Activated naive CD4-positive, alpha-beta T cell treated with anti-CD3 and anti-CD28 coated beads for 36 hours (primary cell): ENCODE measurements around the gene LMOD1. TPM values are rescaled to one million over a fixed set of nuclear protein-coding genes. Genes with fewer than 3 reads are reported as not detected.

ENCODE experiments used
- CTCF ChIA-PET: fragments of 350-600 bp; sonication (Branson Sonifier 250); formaldehyde crosslinking; loops from one replicate; lab custom pipeline; 2021; ENCODE audit warnings: antibody characterized with exemption; lab: Charles Lee
- DNase-seq: peaks from one replicate; pipeline ENCODE4 v3.0.0-alpha.2; 2020
- H3K27ac Mint-ChIP-seq: one replicate; pipeline ENCODE4 v1.8.0; 2021; ENCODE audit warnings: mild to moderate bottlenecking, mixed read lengths
- H3K27me3 Mint-ChIP-seq: one replicate; pipeline ENCODE4 v1.8.0; 2021; ENCODE audit warnings: low read depth, mixed read lengths
- H3K36me3 Mint-ChIP-seq: one replicate; pipeline ENCODE4 v1.8.0; 2021; ENCODE audit warnings: low read depth, mixed read lengths
- H3K4me1 Mint-ChIP-seq: one replicate; pipeline ENCODE4 v1.8.0; 2021; ENCODE audit warnings: low read depth, mixed read lengths
- H3K4me3 Mint-ChIP-seq: one replicate; pipeline ENCODE4 v1.8.0; 2021; ENCODE audit warnings: mild to moderate bottlenecking, moderate library complexity, mixed read lengths
- H3K9me3 Mint-ChIP-seq: one replicate; pipeline ENCODE4 v1.8.0; 2021; ENCODE audit warnings: mixed read lengths
- intact Hi-C: fragments of 100-400 bp; cut with micrococcal nuclease; formaldehyde crosslinking; loops from one replicate; pipeline ENCODE4 v1.15.1; 2023
- total RNA-seq, 2 experiments: library from RNA; stranded (reverse); gene quantifications; one replicate each; pipeline ENCODE4 v1.2.3, GENCODE V29; 2021

The LMOD1 gene
- total RNA-seq, 2 experiments from 2014 or later: not detected

DNA sequence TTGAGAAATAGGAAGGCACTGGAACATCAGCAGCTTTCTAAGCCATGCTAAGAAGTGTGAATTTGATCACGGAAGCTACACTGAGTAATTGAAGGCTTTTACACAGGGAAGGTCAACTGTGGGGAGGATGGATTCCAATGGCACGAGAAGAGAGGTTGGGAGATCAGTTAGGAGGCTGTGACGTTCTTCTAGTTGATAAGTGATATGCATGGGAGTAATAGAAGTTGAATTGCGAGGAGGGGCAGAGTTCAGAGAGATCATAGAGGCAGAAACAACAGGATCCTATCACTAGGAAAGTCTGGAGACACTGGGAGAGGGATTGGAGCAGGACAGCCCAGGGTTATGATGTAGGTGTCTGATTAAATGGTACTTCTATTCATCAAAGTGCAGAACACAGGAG is 16.2 kb downstream of the LMOD1 start:
- CTCF ChIA-PET: interaction anchor here (0.5 kb wide), 1 partner anchor 24 kb away, joined by 3 read pairs; no protein-coding TSS in a partner anchor
- no peaks in the 10 kb centered on the region for H3K9me3 Mint-ChIP-seq
- intact Hi-C loops: no loop called here
- H3K36me3 Mint-ChIP-seq: no peaks in the 10 kb centered on the region
- H3K4me1 Mint-ChIP-seq: no peaks in the 10 kb centered on the region
- peaks cover 7% of the 10 kb centered on the region for H3K27me3 Mint-ChIP-seq
- H3K27ac Mint-ChIP-seq: no peak overlapping the region
- H3K4me3 Mint-ChIP-seq: no peak overlapping the region
- DNase-seq: no peak

DNA sequence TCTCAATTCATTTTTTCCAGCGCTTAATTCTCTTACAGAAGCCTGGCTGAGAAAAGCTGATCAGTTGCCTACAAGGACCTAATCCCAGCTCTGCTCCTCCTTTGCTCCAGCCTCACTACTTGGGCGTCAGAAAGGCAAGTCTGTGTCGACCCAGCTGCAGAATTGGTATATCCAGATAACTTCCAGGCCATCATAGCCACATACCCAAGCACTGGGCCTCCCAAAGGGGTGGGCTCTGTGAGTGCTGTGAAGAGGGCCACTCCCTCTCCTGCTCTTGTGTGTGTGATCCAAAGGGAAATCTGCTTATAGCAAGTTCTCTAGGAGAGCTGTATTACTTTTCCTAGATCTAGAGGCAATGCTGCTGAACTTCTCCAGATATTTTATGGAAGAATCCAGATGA is 18.1 kb downstream of the LMOD1 start:
- CTCF ChIA-PET: interaction anchor here (0.7 to 1.5 kb wide), 2 partner anchors 17 to 32 kb away, joined by 3 to 6 read pairs; no protein-coding TSS in a partner anchor
- intact Hi-C loops: no loop called here
- no peak overlapping the region for H3K4me3 Mint-ChIP-seq
- DNase-seq: no peak
- no peaks in the 10 kb centered on the region for H3K36me3 Mint-ChIP-seq
- H3K27me3 Mint-ChIP-seq: no peaks in the 10 kb centered on the region
- no peaks in the 10 kb centered on the region for H3K4me1 Mint-ChIP-seq
- H3K9me3 Mint-ChIP-seq: no peaks in the 10 kb centered on the region
- H3K27ac Mint-ChIP-seq: no peak overlapping the region

DNA sequence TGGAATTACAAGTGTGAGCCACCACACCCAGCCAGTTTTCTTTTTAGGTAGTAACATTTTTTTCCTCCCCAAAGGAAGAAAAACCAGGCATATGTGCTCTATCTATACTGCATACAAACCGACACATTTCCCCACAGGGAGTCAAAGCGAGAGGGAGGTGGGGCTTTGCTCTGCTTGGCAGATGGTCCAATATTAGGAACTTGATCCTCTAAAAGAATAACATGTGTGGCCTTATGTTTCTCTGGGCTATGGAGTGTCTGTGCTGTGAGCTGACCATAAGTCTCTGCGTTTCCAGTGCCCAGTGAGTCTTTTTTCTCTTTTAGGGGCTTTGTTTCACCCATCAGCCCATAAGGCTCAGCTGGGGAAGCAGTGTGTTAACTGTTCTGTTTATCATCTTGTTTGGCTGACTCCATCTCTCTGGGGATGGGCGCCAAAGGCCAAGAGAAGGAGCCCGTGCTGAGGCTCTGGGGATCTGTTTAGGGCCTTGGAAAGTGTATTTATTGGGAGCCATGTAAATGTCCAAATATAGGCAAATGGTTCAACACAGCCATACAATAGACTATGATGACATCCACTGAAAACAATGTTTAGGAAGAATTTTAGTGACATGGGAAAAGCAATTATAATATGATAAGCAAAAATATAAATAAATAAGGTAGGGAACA is 20.2 kb downstream of the LMOD1 start:
- H3K27me3 Mint-ChIP-seq: peaks cover 7% of the 10 kb centered on the region
- no peaks in the 10 kb centered on the region for H3K9me3 Mint-ChIP-seq
- H3K4me1 Mint-ChIP-seq: no peaks in the 10 kb centered on the region
- intact Hi-C loops: no loop called here
- H3K4me3 Mint-ChIP-seq: no peak overlapping the region
- DNase-seq: no peak
- CTCF ChIA-PET: interaction anchor here (0.6 to 0.9 kb wide), 2 partner anchors 73 to 841 kb away, joined by 3 read pairs; no protein-coding TSS in a partner anchor
- no peaks in the 10 kb centered on the region for H3K36me3 Mint-ChIP-seq
- H3K27ac Mint-ChIP-seq: no peak overlapping the region

GRCh38 chr1:201925301-201925567 is 21.1 kb downstream of the LMOD1 start:
- Mint-ChIP-seq H3K4me1 (no peaks in the 10 kb centered on the region), H3K36me3 (no peaks in the 10 kb centered on the region), H3K27me3 (peaks cover 9% of the 10 kb centered on the region), H3K4me3 (no peak overlapping the region), H3K27ac (no peak overlapping the region), H3K9me3 (no peaks in the 10 kb centered on the region)
- CTCF ChIA-PET: interaction anchor here (1.0 kb wide), 1 partner anchor 29 kb away, joined by 3 read pairs; no protein-coding TSS in a partner anchor
- intact Hi-C loops: no loop called here
- DNase-seq: no peak

GRCh38 chr1:201921952-201922558 is 24.3 kb downstream of the LMOD1 start:
- CTCF ChIA-PET: interaction anchor here (1.2 kb wide), 1 partner anchor 26 kb away, joined by 12 read pairs; no protein-coding TSS in a partner anchor
- Mint-ChIP-seq H3K27me3 (peaks cover 9% of the 10 kb centered on the region), H3K36me3 (no peaks in the 10 kb centered on the region)

DNA sequence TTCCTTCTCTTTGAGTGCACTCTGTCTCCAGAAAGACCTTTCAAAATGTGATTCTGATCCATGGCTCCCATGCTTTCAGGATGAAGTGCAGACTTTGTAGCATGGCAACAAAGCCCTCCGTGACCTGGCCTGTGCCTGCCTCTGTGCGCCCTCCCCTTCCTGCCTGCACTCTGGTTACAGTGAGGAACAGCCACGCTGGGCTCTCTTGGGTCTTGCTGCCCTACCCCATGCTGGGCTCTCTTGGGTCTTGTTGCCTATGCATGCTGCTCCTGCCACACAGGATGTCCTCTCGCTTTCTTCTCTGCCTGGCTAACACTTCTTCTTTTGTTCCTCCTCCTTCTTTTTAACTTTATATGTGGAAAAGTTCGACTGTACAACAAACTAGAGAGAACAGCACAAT is 28.0 kb downstream of the LMOD1 start:
- DNase-seq: no peak
- Mint-ChIP-seq H3K9me3 (no peaks in the 10 kb centered on the region), H3K4me3 (no peak overlapping the region), H3K36me3 (no peaks in the 10 kb centered on the region), H3K27me3 (peaks cover 9% of the 10 kb centered on the region), H3K27ac (no peak overlapping the region), H3K4me1 (no peaks in the 10 kb centered on the region)
- CTCF ChIA-PET: interaction anchor here (1.8 kb wide), 1 partner anchor 22 kb away, joined by 5 read pairs; no protein-coding TSS in a partner anchor
- intact Hi-C loops: no loop called here

More at GRCh38 chr1:201921952-201922558, 24.3 kb downstream of the LMOD1 start:
- Mint-ChIP-seq H3K27ac (no peak overlapping the region), H3K4me3 (no peak overlapping the region), H3K4me1 (no peaks in the 10 kb centered on the region), H3K9me3 (no peaks in the 10 kb centered on the region)
- no peak for DNase-seq
- intact Hi-C loops: no loop called here

- no peaks in the 10 kb centered on the region for H3K9me3 Mint-ChIP-seq
- CTCF ChIA-PET: interaction anchor here (0.5 to 1.8 kb wide), 3 partner anchors 21 to 320 kb away, joined by 3 to 5 read pairs (median 3); no protein-coding TSS in a partner anchor
- H3K27me3 Mint-ChIP-seq: peaks cover 9% of the 10 kb centered on the region
- no peak overlapping the region for H3K27ac Mint-ChIP-seq
- no peaks in the 10 kb centered on the region for H3K4me1 Mint-ChIP-seq
- no peak for DNase-seq
- H3K4me3 Mint-ChIP-seq: no peak overlapping the region
- H3K36me3 Mint-ChIP-seq: no peaks in the 10 kb centered on the region
- intact Hi-C loops: no loop called here
These were observed 28.9 kb downstream of the LMOD1 start for GRCh38 chr1:201917362-201918033.

GRCh38 chr1:201916649-201917249 is 29.6 kb downstream of the LMOD1 start:
- no peaks in the 10 kb centered on the region for H3K4me1 Mint-ChIP-seq
- intact Hi-C loops: no loop called here
- CTCF ChIA-PET: interaction anchor here (0.5 to 1.8 kb wide), 3 partner anchors 21 to 321 kb away, joined by 3 to 5 read pairs (median 3); no protein-coding TSS in a partner anchor
- H3K27ac Mint-ChIP-seq: no peak overlapping the region
- no peaks in the 10 kb centered on the region for H3K36me3 Mint-ChIP-seq
- no peak overlapping the region for H3K4me3 Mint-ChIP-seq
- DNase-seq: no peak
- peaks cover 4% of the 10 kb centered on the region for H3K27me3 Mint-ChIP-seq
- H3K9me3 Mint-ChIP-seq: no peaks in the 10 kb centered on the region

DNA sequence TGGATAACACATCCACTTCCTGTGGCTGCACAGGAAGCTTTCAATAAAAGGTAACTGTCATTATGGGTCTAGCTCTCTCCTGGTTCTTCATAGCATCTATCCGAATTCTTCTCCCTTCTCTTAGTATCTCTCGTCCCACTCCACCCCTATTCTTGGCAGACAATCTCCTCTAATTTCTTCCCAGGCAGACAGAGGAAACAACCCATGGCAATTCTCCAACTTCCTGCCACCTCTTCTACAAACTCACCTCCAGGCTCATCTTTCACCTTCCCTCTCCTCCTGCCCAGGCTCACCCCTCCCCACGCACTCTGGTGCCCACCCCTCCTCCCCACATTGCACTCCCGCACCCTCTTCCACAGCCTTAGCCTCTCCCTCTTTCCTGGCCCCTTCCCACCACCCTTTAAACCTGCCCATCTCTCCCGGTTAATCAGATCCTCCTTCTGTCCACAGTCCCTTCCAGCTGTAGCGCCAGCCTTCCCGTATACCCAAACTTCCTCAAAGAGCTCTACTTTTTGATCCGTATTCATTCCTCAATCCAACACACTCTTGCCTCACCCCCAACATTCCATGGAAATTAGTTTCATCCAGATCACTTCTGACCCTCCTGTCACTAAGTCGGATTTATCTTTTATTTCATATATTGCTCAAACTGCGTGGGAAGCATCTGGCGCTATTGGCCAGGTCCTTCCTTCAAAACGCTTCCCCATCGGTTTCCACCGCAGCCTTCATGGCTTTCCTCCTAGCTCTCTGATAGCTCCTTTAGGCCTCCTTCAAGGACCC is 31.7 kb downstream of the LMOD1 start:
- Mint-ChIP-seq H3K27ac (no peak overlapping the region), H3K9me3 (no peaks in the 10 kb centered on the region), H3K4me3 (no peak overlapping the region), H3K4me1 (no peaks in the 10 kb centered on the region), H3K27me3 (no peaks in the 10 kb centered on the region), H3K36me3 (no peaks in the 10 kb centered on the region)
- DNase-seq: no peak
- intact Hi-C loops: no loop called here
- CTCF ChIA-PET: interaction anchor here (2.6 kb wide), 1 partner anchor 86 kb away, joined by 8 read pairs; no protein-coding TSS in a partner anchor

DNA sequence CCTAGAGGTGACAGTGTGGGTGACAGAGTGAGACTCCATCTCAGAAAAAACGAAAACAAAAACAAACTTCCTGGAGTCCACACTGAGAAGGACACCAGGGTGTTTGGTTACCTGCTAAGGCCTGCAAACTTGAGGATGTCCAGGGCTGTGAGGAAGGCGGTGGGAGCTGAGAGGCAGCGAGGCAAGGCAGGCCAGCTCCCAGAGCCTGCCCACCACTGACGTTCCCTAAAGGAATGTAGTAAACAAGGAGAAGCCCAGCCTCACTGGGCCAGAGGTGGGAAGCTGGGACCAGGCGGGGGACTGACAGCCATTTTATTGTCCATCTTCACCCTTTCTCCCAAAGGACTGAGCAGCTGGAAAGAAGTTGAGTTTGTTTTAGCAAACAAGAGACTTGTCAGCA is 33.5 kb downstream of the LMOD1 start:
- no peak for DNase-seq
- H3K4me3 Mint-ChIP-seq: no peak overlapping the region
- no peaks in the 10 kb centered on the region for H3K9me3 Mint-ChIP-seq
- no peak overlapping the region for H3K27ac Mint-ChIP-seq
- intact Hi-C loops: no loop called here
- H3K36me3 Mint-ChIP-seq: no peaks in the 10 kb centered on the region
- CTCF ChIA-PET: interaction anchor here (1.1 to 2.6 kb wide), 3 partner anchors 17 to 87 kb away, joined by 3 to 8 read pairs (median 4); no protein-coding TSS in a partner anchor
- no peaks in the 10 kb centered on the region for H3K27me3 Mint-ChIP-seq
- H3K4me1 Mint-ChIP-seq: no peaks in the 10 kb centered on the region

DNA sequence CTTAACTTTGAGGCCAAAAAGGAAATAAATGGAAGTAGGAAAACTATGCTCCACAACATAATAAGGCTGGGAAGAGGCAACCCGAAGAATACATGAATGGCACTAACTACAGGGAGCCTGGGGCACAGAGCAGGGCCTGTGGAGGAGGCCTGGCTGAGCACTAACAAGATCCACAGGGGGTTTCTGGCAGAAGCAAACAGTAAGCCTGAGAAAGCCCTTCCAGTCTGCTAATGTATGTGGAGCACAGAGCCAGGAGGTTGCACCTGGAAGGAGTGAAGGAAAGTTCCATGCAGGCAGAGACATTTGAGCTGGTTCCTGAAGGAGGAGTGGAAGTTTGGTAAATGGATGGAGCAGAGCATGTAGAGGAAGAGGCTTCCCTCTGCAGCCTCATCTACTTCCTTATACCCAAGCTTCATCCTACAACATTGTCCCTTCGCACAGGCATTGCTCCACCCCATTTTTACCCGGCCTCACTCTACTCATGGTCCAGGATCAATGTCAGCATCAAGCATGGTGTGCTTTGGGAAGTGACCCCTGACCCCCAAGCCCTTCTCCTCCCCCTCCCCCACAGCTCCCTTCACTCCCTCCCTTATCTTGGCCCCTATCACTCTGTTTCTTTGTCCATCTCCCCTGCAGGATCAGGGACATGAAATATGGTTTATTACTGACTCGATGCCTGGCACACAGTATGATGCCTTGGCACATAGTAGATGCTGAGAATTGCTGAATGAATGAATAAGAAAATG is 34.3 kb downstream of the LMOD1 start:
- intact Hi-C loops: no loop called here
- H3K27me3 Mint-ChIP-seq: no peaks in the 10 kb centered on the region
- no peaks in the 10 kb centered on the region for H3K36me3 Mint-ChIP-seq
- no peak overlapping the region for H3K4me3 Mint-ChIP-seq
- DNase-seq: no peak
- no peaks in the 10 kb centered on the region for H3K4me1 Mint-ChIP-seq
- no peak overlapping the region for H3K27ac Mint-ChIP-seq
- no peaks in the 10 kb centered on the region for H3K9me3 Mint-ChIP-seq
- CTCF ChIA-PET: interaction anchor here (0.6 to 1.2 kb wide), 2 partner anchors 16 to 297 kb away, joined by 3 to 4 read pairs; no protein-coding TSS in a partner anchor
